RCC 7860 (cell line): ENCODE results near the gene CPZ.
"Not testable (repeated sequence)": the region's sequence is repeated elsewhere in the genome, so short reads cannot be mapped to it uniquely, and the experiment has no call there.

Experiments
- DNase-seq: peaks from one replicate; pipeline ENCODE4 v3.0.0-alpha.2; 2015; ENCODE audit warnings: low spot score
- FAIRE-seq: peaks from 2 replicates; lab custom pipeline; 2012; peaks lifted over from hg19 to GRCh38; lab: Jason Lieb, UNC

CPZ gene

DNA sequence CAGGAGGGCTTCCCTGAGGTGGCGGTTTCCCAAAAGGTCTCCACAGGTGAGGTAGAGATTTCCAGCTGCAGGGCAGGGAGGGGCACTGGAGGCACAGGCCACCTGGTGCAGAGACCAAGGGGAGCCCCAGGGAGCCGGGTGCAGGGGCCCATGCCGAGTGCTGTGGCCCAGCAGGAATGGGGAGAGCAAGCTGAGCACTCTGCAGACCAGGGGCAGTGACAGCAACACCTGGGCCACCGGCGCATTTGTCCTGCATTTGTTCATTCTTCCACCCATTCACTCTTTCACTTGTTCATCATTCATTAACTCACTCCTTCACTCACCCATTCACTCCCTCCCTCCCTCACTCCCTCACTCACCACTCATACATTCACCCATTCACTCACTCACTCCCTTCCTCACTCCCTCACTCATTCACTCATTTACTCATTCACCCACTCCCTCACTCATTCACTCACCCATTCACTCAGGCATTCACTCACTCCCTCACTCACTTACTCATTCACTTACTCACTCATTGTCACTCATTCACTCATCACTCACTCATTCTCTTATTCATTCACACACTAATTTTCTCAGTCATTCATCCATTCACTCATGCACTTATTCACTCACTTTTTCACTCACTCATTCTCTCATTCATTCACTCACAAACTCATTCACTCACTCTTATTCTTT is 16.3 kb downstream of the CPZ start:
- DNase-seq = no peak
- FAIRE-seq = no peak

DNA sequence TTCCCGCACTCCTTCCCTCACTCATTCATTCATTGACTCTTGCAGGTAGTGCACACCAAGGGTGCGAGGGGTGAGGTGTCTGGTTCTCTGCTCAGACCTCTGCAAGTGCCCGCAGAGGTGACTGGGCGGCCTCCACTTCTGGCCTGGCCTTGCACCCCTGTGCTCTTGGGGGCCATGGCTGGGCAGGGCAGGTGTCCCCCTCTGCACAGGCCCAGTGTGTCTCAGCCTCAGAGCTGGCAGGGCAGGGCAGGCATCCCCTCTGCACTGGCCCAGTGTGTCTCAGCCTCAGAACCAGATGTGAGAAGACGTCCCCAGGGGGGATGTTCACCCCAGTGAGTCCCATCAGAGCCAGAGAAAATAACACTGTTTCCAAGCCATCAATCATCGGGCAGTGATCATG is 16.8 kb downstream of the CPZ start:
- FAIRE-seq = no peak
- DNase-seq = no peak

- DNase-seq = no peak
- no peak for FAIRE-seq
These were observed 17.3 kb downstream of the CPZ start for GRCh38 chr4:8609824-8610350.

DNA sequence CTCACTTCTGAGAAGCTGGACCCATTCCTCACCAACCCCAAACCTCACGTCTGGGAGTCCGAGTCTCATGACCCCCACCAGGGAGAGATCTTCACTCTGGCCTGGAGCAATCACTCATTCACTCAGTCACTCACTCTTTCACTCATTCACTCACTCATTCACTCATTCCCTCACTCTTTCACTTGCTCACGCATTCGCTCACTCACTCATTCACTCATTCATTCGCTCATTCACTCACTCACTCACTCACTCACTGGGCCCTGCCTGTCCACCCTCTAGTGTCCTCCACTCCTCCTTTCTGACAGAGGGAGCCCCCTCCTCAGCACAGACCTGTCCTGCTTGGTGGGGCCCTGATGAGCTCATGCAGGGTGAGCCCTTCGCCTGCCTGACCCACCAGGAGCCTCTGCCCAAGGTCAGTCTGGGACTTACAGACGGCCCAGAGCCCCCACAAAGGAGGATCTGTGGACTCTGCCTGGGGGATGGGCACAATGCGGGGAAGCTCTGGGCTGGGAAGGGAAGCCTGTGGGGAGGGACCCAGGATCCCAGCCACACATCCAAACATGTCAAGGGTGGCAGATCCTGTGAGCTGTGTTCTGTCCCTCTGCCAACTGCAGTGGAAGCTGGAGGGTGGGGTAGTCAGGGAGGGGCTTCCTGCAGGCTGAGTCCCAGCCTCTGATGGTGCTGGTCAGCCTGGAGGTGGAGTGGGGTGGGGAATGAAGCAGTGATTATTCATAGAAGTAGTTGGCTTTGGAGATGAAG is 18.5 kb downstream of the CPZ start:
- DNase-seq = no peak
- FAIRE-seq = no peak

DNA sequence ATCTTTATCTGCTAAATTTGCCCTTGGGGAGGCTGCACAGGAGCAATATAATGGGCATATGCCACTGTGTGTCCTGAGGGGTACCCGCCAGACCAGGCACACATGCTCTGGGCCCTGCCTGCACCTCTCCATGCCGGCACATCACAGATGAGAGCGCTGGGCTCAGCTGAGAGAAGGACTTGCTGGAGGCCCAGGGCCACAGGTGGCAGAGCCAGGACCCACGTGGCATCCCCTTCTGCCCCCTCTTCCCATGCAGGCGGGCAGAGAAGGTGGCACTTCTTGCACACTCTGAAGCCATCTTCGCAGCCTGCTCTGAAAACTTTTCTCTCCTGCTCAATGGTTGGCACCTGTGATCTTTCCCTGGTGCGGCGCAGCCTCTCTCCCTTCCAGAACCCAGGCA is 20.1 kb downstream of the CPZ start:
- FAIRE-seq (no peak), DNase-seq (no peak)

GRCh38 chr4:8613421-8614364 is 21.1 kb downstream of the CPZ start:
- no peak for DNase-seq

GRCh38 chr4:8614365-8615193 is 22.0 kb downstream of the CPZ start:
- FAIRE-seq = no peak
- DNase-seq = no peak

More at GRCh38 chr4:8613421-8614364, 21.1 kb downstream of the CPZ start:
- no peak for FAIRE-seq

DNA sequence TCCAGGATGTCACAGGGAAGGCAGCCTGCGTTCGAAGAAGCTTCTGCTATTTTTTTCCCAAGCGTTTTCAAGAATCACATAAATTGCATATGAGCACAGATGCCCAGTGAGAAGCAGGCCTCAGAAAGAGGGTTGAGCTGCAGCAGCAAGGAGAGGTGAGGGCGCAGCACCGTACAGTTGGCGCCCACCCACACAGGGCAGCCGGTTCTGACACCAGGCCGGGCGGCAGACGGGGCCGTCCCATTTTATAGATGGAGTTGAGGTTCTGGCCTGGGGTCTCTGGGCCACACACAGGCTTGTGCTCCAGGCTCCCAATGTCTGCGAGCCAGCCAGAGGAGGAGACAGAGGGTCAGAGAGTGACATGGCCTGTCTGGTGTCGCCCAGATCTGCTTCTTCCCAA is 22.8 kb downstream of the CPZ start:
- no peak for FAIRE-seq
- DNase-seq = no peak

DNA sequence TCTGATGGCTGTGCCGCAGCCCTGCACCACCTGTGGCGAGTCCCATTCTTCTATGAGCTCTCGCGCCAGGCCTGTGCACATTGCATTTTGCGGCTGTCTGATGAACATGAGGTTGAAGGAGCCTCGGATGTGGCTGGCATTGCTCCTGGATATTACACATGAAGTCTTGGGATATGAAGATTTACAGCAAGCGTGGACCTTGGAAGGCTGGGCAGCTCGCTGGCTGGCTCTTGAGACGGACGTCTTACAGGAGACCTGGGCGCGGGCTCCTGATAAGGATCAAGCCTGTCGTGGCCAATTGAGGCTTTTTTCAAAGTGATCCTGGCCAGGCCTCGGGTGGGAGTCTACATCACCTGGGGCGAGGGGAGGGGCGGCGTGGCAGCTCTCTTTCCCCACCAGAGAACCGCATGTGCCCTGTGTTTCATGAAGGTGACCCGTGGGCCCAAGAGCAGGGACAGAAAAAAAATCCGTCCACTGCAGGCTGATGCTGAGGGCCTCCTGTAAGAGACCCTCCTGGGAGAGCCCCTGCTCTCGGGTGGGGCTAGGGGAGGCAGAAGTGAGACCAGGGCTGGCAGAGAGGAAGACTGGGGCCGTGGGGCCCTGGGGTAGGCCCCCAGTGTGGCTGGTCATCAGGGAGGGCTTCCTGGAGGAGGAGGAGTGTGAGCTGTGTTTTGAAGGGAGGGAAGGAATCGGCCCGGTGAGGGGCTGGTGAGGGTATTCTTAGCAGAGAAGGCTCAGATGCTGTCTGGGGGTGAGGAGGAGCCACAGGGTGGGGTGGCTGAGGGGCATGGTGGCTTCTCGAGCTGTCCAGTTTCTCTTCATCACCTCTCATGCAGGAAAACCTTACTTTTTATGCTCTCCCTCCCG is 23.6 kb downstream of the CPZ start:
- no peak for DNase-seq
- no peak for FAIRE-seq

GRCh38 chr4:8616831-8617230 is 24.3 kb downstream of the CPZ start:
- DNase-seq (no peak), FAIRE-seq (no peak)

- FAIRE-seq (no peak), DNase-seq (no peak)
These were observed 25.0 kb downstream of the CPZ start for GRCh38 chr4:8617486-8618040.

- FAIRE-seq = no peak
- no peak for DNase-seq
These were observed 25.9 kb downstream of the CPZ start for GRCh38 chr4:8618421-8618820.

GRCh38 chr4:8618961-8619720 is 26.6 kb downstream of the CPZ start:
- FAIRE-seq (no peak), DNase-seq (no peak)

DNA sequence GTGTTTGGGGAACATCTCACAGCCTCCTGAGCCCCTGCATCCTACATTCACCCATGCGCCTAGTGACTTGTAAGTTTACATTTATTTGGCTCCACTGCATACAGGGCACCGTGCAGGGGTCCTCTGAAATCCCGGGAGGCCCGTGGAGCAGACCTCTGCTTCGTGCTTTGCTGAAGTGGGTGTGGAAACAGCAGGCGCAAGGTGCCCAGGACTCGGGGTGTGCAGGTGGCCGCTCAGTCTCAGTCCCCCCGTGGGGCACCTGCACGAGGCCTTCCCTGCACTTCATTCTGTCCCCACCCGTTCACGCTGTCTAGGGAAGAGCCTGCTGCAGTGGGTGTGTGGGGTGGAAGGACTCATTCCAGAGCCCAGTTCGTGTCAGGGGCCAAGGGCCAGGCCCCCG is 28.6 kb downstream of the CPZ start:
- not testable (repeated sequence) for FAIRE-seq, DNase-seq

- not testable (repeated sequence) for DNase-seq, FAIRE-seq
These were observed 32.2 kb downstream of the CPZ start for GRCh38 chr4:8624601-8625272.

DNA sequence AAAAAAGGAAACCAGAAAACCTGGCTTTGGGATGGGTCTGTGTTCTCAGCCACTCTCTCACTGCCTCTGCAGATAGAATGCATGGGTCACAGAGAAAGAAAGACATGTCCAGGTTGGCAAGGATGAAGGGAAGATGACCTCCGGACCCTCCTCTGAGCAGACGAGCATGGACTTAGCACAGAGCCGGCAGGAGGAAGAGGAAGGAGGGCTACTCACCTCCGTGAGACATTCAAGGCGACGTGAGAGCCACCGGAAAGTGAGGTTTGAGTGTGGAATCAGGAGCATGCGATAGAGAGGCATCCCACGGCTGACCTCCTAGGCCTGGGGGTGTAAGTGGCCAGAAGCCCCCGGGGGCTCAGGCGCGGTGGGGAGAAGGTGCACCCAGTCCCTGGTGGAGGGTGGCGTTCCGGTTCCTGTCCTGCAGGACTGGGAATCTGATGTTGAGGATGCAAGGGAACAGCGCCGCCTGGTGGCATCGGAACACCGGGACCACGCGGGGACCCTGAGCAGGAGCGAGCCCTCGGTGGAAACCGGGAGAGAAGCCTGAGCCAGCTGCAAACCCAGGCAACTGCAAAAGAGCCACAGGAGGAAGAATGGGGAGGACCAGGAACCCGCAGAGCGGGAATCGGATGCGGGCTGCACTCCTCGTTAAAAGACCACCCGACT is 37.8 kb downstream of the CPZ start:
- not testable (repeated sequence) for FAIRE-seq, DNase-seq

- FAIRE-seq, DNase-seq: not testable (repeated sequence)
These were observed 39.3 kb downstream of the CPZ start for GRCh38 chr4:8631896-8632295.
